HG03108 (cell line): ENCODE data around the gene PPBP.
"Not testable (repeated sequence)": the region's sequence is repeated elsewhere in the genome, so short reads cannot be mapped to it uniquely, and the experiment has no call there.

Experiments used
- ATAC-seq: cut with Tn5 transposase; IDR thresholded peaks from one replicate; pipeline ENCODE4 v1.9.1; 2021; ENCODE audit warnings: moderate library complexity; ENCODE audit not compliant: unreplicated experiment

PPBP gene

GRCh38 chr4:73998040-73999011, 10.3 kb upstream of the PPBP start, which contains the start of gene CXCL5:
Gene CXCL5 (minus strand): TSS chr4:73998677. CDS start chr4:73998581, 96 bp downstream.
- ATAC-seq = no peak

- no peak for ATAC-seq
Observed at GRCh38 chr4:73992050-73992449, 4.1 kb upstream of the PPBP start.

- no peak for ATAC-seq
Observed at GRCh38 chr4:73991742-73992000, 3.7 kb upstream of the PPBP start.

GRCh38 chr4:73990988-73991741, 3.2 kb upstream of the PPBP start:
- no peak for ATAC-seq

DNA sequence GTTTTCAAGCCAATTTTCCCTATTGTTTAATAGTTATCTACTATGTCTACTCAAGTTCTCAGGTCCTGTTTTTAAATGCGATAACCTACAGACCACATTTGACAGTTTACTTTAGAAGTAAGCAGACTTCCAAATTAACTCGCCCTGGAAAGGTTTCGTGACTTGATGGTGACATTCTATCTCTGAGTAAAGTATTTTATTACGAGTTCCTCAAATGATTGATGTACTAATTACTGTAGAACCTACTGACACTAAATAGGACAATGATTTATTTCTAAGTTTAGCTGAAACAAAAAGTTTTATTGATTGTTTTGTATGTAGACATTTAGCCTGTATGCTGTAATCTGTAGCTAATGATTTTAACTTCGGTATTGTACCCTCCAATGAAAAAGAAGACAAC, 1.9 kb upstream of the PPBP start:
- no peak for ATAC-seq

- no peak for ATAC-seq
Observed at GRCh38 chr4:73989031-73989430, 1.0 kb upstream of the PPBP start.

DNA sequence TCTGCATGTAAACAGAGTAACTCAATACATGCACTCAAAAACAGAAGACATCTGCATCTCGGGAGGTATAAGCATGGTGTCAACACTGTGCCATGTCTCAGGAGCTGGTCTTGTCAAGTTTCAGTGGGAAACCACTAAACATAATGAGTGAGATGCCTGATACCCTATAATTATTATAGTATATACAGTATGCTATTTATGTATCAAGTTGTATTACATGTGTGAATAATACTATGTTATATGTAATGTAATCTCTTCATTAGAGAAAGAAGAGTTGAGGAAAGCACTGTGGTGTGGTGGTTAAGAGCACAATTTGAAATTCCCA, 2.5 kb downstream of the PPBP start:
- ATAC-seq = no peak

- ATAC-seq = no peak
Observed at GRCh38 chr4:73984736-73985527, 3.1 kb downstream of the PPBP start.

DNA sequence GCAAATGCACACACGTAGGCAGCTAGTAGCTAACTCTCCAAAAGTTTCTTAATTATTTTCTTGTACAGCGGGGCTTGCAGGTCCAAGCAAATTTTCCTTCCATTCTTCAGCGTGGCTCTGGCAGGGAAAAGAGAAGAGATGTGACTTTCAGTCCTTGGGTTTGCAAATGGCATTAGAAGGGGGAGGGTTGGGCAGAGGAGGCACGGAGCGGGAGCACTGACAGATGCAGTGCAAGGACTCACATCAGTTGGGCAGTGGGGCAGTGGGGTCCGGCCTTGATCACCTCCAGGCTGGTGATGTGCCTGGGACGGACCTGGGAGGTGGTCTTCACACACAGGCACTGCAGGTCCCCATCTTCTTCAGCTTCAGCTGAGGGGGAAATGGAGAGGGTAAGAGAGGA, 6.8 kb downstream of the PPBP start:
- ATAC-seq = not testable (repeated sequence)

GRCh38 chr4:73979407-73979957, 8.5 kb downstream of the PPBP start:
- ATAC-seq = no peak

- ATAC-seq = no peak
Observed at GRCh38 chr4:73978886-73979285, 9.1 kb downstream of the PPBP start.

DNA sequence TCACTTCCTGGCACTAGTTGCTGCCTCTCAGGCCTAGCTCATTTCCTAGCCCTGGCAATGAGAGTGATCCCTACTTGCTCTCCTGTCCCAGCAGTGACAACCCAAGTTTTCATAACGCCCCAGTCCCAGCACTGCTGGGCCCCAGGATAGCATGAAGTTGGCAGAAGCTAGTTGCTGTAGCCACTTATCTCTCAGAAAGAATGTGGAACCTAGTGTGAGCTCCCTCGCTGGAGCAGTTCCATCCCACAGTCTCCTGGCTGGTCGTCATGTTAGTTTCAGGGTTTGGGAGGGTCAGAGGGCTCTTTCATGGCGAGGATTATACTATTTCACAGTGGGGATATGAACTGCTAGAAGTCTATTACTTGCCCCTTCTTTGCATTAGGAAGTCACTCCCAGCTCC, 11.3 kb downstream of the PPBP start:
- ATAC-seq = no peak

DNA sequence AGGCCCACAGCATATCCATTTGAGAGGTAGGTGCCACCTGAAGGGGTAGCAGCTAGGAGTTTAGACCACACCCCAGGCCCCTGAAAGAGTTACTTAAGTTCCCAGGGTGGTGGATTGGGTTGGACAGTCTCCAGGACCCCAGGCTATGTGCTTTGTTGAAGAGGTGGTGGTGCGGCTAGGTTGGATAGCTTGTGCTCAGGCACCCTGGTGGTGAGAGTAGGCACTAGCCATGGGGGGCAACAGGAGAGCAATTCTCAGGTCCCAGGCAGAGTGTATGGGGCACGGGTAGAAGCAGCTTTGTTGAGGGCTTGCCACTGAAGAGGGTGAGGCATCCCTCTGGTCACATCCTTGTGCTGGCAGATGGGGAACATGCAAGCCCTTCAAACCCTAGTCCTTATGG, 11.8 kb downstream of the PPBP start:
- ATAC-seq = no peak

- ATAC-seq = no peak
Observed at GRCh38 chr4:73974352-73974751, 13.6 kb downstream of the PPBP start.

- no peak for ATAC-seq
Observed at GRCh38 chr4:73970945-73971344, 17.0 kb downstream of the PPBP start.

GRCh38 chr4:73970011-73970410, 18.0 kb downstream of the PPBP start:
- ATAC-seq = no peak

DNA sequence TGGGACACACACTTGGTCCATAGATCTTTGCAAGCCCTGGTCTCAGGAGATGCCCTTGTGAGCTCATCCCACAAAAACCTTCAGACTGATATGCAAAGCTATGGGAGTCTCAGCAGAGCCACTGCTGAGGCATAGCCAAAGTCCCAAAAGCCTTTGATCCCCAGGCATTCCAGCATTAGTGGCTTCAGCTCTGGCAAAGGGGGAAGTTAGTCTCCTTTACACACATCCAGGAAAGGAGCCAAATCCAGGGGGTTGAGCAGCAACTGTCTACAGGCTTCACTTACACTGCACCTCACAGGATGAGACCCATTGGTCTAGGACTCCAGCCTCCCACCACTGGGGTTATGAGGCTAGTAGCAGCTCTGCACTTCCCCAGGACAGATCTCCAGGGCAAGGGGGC, 20.1 kb downstream of the PPBP start:
- no peak for ATAC-seq

DNA sequence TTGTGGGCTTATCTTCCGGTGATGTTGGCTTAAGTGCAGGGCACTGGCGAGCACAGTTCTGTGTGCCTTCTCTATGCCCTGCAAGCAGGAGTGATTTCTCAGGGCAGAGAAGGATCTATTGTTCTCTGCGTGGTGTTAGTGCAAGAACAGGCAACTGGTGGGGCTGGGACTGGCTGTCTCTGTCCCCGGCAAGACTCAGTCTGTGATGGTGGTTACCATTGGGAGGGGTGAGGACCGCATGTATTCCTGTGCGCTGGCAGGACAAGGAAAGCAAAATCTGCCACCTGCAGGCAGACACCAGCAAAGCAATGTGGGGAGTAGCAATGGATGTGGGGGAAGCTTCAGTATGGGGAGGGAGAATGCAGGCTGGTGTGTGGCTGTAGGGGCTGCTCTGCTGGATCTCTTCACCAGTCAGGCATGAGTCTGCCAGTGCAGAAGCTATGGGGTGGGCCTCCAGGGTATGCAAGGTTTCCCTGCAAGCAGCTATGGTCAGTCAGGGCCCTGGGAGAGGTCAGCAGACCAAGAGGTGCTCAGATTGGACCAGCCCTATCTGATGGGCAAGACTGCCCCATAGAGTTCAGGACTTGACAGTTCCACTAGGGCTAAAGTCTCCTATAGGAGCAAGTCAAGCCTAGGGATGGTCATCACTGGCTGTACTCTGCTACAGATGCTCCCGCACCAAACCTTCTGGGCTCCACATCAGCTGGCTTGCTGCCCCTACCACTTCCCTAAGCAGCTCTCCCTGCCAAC, 23.0 kb downstream of the PPBP start:
- no peak for ATAC-seq

DNA sequence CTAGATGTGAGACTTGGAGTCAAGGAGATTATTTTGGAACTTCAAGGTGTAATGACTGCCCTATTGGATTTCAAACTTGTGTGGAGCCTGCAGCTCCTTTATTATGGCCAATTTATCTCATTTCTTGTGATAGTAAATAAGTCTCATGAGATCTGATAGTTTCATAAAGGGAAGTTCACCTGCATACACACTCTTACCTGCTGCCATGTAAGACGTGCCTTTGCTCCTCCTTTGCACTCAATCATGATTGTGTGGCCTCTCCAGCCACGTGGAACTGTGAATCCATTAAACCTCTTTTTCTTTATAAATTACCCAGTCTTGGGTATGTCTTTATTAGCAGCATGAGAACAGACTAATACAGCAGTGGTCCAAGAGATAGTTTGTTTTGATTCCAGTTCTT, 25.3 kb downstream of the PPBP start:
- no peak for ATAC-seq

GRCh38 chr4:73959041-73959440, 28.9 kb downstream of the PPBP start:
- not testable (repeated sequence) for ATAC-seq

DNA sequence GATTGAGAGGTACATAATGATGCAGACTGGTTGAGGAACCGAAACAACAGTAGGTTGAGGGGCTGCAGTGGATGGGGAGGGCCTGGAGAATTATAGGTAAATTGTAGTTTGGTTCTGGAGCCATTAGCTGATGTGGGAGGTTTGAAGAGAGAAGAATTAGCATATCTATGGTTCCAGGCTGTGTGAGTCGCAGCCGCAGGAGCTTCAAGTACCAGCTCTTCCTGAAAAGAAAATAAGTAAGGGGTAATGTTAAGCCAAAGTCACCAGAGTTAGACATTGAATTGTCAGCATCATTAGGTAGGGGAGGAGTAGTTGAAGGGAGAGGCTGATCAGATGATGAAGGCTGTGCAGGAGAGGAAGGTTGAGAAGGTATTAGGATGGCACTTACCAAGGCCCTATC, 35.6 kb downstream of the PPBP start:
- ATAC-seq = no peak
